Stomach smooth muscle (tissue), 2 donors: Measurements from ENCODE around the gene CTSO.
"Not testable (repeated sequence)": the region's sequence is repeated elsewhere in the genome, so short reads cannot be mapped to it uniquely, and the experiment has no call there.

Source experiments
- H3K27ac ChIP-seq: one replicate; pipeline ENCODE4 v1.7.0; 2013; ENCODE audit warnings: mild to moderate bottlenecking, low read length, inconsistent platforms
- H3K27me3 ChIP-seq, 2 donors: one replicate each; pipeline ENCODE4 v1.7.0; 2013; ENCODE audit warnings: low read length in 2 of 2; ENCODE audit not compliant: insufficient read depth in 2 of 2, control insufficient read depth in 1 of 2
- H3K36me3 ChIP-seq, 2 donors: one replicate each; pipeline ENCODE4 v1.7.0; 2013; ENCODE audit warnings: low read length in 2 of 2; ENCODE audit not compliant: control insufficient read depth in 2 of 2, insufficient read depth in 2 of 2
- H3K4me1 ChIP-seq: one replicate; pipeline ENCODE4 v1.7.0; 2013; ENCODE audit warnings: low read length; ENCODE audit not compliant: control insufficient read depth, insufficient read depth
- H3K4me3 ChIP-seq, 2 donors: one replicate each; pipeline ENCODE4 v1.7.0; 2013; ENCODE audit warnings: low read length in 2 of 2
- H3K9ac ChIP-seq, 2 donors: one replicate each; pipeline ENCODE4 v1.7.0; 2013; ENCODE audit warnings: low read length in 2 of 2, mild to moderate bottlenecking in 1 of 2
- H3K9me3 ChIP-seq, 2 donors: one replicate each; pipeline ENCODE4 v1.7.0; 2013; ENCODE audit warnings: low read length in 2 of 2; ENCODE audit not compliant: control insufficient read depth in 2 of 2
- donor health status: healthy.
- donor health status: Pancreatic carcinoma.

Gene CTSO

DNA sequence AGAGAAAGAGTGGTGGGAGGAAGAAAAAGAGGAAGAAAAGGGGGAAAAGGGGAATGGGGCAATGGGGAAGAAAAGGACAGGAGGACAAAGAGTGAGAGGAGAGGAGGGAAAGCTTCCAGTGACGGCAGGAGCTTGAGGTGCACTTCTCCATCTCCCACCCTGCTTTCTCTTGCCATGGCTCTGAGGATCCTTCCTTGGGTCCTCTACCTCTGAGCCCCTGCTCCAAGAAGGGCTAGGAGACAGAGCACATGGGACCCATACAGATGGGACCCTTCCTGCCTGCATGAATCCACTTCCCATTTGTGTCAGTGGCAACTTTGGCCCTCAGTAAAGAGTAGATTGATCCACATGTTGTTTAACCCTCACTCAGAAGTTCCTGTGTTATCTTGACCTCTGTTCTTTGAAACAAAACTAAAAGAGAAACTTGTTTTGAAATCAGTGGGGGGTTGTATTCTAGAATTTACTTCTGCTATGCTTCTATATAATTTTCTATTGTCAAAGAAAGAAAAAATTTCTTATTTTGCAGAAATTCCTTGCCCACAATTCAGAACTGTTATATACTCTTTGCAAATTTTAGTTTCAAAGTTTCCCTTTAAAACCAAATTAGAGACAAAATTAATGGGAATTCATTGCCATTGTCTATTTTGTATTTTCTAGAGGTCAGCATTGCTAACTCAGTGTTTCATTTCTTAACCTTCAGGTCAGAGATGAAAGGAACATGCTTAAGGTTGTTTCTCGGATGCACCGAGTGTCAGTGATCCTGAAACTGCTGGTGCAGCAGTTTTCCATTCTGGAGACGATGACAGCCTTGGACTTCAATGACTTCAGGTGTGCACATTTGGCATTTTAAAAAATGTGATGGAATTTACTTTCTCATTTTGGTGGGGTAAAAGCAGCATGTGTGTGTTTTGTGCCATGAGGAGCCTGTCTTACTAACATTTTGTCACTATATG is 45.2 kb downstream of the CTSO start:
- no peak overlapping the region for H3K4me3 ChIP-seq
- H3K27ac ChIP-seq = no peak overlapping the region
- H3K27me3 ChIP-seq = no peaks in the 10 kb centered on the region
- H3K9me3 ChIP-seq = no peaks in the 10 kb centered on the region
- no peaks in the 10 kb centered on the region for H3K36me3 ChIP-seq
- H3K9ac ChIP-seq = no peak overlapping the region
- H3K4me1 ChIP-seq = no peaks in the 10 kb centered on the region

DNA sequence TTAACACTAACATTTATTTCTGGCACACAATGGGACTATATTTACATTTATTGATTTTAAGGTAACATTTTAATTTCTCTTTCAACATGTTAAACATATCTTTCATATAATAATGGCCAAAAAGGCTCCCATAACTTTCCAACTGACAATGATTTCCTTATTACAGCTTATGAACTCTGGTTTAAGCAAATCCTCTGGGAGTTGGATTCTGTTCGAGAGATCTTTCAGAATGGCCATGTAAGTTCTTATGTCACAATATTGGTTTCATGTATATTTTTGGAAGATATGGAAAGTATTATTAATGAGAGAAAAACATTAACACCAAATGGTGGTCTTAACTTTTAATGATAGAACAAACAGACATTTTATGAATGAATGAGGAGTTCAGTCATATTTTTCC is 46.1 kb downstream of the CTSO start:
- Histone ChIP-seq H3K27me3 (no peaks in the 10 kb centered on the region), H3K36me3 (no peaks in the 10 kb centered on the region), H3K9me3 (no peaks in the 10 kb centered on the region), H3K4me3 (no peak overlapping the region), H3K4me1 (no peaks in the 10 kb centered on the region), H3K9ac (no peak overlapping the region), H3K27ac (no peak overlapping the region)

DNA sequence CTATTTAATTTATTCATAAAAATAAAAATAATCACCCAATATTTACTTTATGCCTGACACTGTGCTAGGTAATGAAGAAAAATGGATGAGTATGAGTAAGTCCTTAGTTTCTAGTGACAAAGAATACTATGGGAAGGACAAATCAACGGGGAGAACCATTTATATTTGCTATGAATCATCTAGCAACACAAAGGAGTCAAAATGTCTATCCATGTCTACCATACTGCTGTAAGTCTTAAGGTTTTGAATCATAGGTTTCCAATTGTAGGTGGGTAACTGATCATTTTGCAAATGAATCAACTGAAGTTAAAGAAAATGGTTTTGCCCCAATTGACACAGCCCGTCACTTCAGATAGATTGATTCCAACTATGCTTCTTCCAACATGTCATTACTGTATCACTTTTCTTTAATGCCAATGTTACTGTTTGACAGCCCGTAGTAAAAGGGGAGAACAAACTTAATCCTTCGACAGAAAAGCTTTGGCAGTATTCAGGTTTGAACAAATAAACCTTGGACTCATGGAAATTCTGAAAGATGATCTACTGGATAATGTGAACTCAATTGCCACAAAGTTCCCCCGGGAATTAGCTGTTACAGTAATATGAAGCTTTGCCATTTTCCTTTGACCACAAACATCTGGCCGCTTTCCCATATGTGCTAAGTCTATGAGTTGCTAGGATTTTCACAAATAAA is 47.0 kb downstream of the CTSO start:
- H3K27me3 ChIP-seq = no peaks in the 10 kb centered on the region
- H3K27ac ChIP-seq = no peak overlapping the region
- H3K4me3 ChIP-seq = no peak overlapping the region
- no peaks in the 10 kb centered on the region for H3K36me3 ChIP-seq
- no peaks in the 10 kb centered on the region for H3K4me1 ChIP-seq
- no peaks in the 10 kb centered on the region for H3K9me3 ChIP-seq
- H3K9ac ChIP-seq = no peak overlapping the region

- no peaks in the 10 kb centered on the region for H3K36me3 ChIP-seq
- no peaks in the 10 kb centered on the region for H3K27me3 ChIP-seq
- no peaks in the 10 kb centered on the region for H3K9me3 ChIP-seq
- no peak overlapping the region for H3K9ac ChIP-seq
- H3K4me3 ChIP-seq = no peak overlapping the region
- H3K27ac ChIP-seq = no peak overlapping the region
- no peaks in the 10 kb centered on the region for H3K4me1 ChIP-seq
Observed at GRCh38 chr4:155904331-155904730, 49.3 kb downstream of the CTSO start.

DNA sequence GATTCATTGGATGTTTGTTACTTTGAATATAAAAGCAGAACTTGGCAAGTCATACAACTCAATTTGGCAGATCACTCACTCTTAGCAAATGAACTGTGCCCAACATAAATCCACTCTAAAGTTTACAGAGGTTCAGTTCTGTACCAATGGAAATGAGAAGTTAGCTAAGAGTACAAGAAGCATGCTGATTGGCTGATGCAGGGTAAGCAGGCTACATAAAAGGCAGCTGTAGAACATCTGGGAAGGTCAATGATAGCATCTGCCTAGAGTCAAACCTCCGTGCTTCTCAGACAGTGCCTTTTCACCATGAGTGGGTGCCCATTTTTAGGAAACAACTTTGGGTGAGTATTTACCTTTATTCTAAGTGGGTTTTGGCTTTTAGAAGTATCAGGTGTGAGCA is 50.2 kb downstream of the CTSO start, which contains the start of gene TDO2:
Gene TDO2 (plus strand): TSS at position 244 of the 400 bp plus-strand sequence. CDS start 63 bp downstream, at position 307.
- Histone ChIP-seq H3K9ac (no peak within 1 kb of the TSS), H3K27me3 (no peaks in the 10 kb centered on the region), H3K4me3 (no peak within 1 kb of the TSS), H3K27ac (no peak within 1 kb of the TSS), H3K4me1 (no peaks in the 10 kb centered on the region), H3K36me3 (no peaks in the 10 kb centered on the region), H3K9me3 (no peaks in the 10 kb centered on the region)

DNA sequence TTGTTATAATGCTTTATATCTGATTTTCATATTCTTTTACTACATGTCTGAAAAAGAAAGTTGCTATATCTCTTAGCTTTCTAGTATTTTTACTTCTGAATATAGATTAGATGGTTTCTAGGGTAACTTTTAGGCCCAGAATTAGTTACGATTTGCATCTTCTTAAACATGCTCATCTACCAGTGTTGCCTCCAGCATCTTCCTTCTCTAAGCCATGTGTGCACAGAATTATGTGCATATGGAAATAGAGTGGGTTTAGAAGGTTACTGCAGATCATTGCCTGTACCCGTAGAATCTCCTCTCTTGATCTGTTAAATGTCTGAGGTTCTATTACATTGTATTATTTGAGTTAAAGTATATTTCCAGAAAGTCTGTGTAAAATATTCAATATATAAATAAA is 52.7 kb downstream of the CTSO start:
- H3K27me3 ChIP-seq = no peaks in the 10 kb centered on the region
- H3K36me3 ChIP-seq = no peaks in the 10 kb centered on the region
- no peak overlapping the region for H3K27ac ChIP-seq
- no peaks in the 10 kb centered on the region for H3K9me3 ChIP-seq
- no peaks in the 10 kb centered on the region for H3K4me1 ChIP-seq
- H3K4me3 ChIP-seq = no peak overlapping the region
- no peak overlapping the region for H3K9ac ChIP-seq

DNA sequence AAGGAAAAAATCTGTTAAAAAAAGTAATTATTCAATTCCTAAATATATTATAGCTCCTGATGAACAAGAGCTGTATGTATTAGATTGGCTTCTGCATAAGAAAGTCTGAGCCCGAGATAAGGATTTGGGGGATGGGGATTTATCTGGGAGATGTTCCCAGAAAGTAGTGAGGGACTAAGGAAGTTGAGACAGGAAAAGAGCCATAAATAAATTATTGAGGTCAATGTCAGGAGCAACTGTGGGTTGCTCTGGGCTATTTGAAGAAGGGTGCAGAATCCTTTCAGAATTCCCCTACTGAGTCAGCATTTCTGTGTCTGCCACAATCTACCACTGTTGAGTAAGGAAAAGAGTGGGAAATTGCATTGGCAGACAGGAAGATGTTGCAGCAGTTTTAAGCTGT is 53.3 kb downstream of the CTSO start:
- no peak overlapping the region for H3K9ac ChIP-seq

DNA sequence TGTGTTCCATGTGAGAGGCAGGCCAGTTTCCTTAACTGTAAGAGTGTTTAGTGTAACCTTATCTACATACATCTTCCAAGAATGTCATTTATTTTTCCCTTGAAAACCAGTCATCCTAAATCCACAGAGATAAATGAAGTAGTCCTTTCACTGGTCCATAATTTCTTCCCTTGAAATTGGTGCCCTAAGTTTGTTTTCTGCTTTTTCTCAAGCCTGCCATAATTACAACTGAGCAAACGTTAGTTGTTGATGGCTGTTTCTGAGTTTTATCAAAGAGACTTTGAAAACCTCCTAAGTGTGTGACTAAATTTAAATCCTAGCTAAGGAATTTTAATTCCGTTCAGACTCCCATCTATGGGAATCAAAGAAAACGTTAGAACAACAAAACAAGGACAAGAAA is 53.8 kb downstream of the CTSO start:
- H3K27me3 ChIP-seq = no peaks in the 10 kb centered on the region
- H3K4me3 ChIP-seq = no peak overlapping the region
- no peak overlapping the region for H3K9ac ChIP-seq
- no peak overlapping the region for H3K27ac ChIP-seq
- no peaks in the 10 kb centered on the region for H3K4me1 ChIP-seq
- no peaks in the 10 kb centered on the region for H3K36me3 ChIP-seq
- H3K9me3 ChIP-seq = no peaks in the 10 kb centered on the region

More for the DNA sequence above, 53.3 kb downstream of the CTSO start:
- Histone ChIP-seq H3K36me3 (no peaks in the 10 kb centered on the region), H3K27me3 (no peaks in the 10 kb centered on the region), H3K9me3 (no peaks in the 10 kb centered on the region), H3K4me1 (no peaks in the 10 kb centered on the region), H3K4me3 (no peak overlapping the region), H3K27ac (no peak overlapping the region)

DNA sequence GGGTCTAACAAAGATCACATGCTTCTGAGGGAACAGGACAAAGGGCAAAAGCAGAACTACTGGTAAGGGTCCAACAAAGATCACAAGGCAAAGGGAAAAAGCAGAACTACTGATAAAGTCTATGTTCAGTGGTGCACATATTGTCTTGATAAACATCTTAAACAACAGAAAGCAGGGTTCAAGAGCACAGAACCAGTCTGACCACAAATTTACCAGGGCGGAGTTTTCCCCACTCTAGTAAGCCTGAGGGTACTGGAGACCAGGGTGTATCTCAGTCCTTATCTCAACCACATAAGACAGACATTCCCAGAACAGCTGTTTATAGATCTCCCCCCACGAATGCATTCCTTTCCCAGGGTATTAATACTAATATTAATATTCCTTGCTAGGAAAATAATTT is 55.3 kb downstream of the CTSO start:
- not testable (repeated sequence) for H3K4me1 ChIP-seq, H3K9me3 ChIP-seq, H3K4me3 ChIP-seq, H3K27me3 ChIP-seq, H3K9ac ChIP-seq, H3K27ac ChIP-seq, H3K36me3 ChIP-seq

GRCh38 chr4:155891058-155891457 is 62.6 kb downstream of the CTSO start:
- Histone ChIP-seq H3K27me3 (no peaks in the 10 kb centered on the region), H3K36me3 (no peaks in the 10 kb centered on the region), H3K4me3 (no peak overlapping the region), H3K27ac (no peak overlapping the region), H3K9me3 (no peaks in the 10 kb centered on the region), H3K9ac (no peak overlapping the region), H3K4me1 (no peaks in the 10 kb centered on the region)

- H3K4me3 ChIP-seq = no peak overlapping the region
- no peaks in the 10 kb centered on the region for H3K9me3 ChIP-seq
- no peaks in the 10 kb centered on the region for H3K36me3 ChIP-seq
- no peaks in the 10 kb centered on the region for H3K27me3 ChIP-seq
- no peaks in the 10 kb centered on the region for H3K4me1 ChIP-seq
- H3K9ac ChIP-seq = no peak overlapping the region
- no peak overlapping the region for H3K27ac ChIP-seq
Observed at GRCh38 chr4:155889946-155890345, 63.7 kb downstream of the CTSO start.
